22Rv1 (cell line): ENCODE measurements around the gene IP6K3.

Experiments
- CTCF ChIP-seq: fragments of 450-650 bp; IDR thresholded peaks from 2 replicates; pipeline ENCODE4 v1.5.1; 2017; ENCODE audit warnings: mild to moderate bottlenecking
- ZFX ChIP-seq: fragments of 450-650 bp; IDR thresholded peaks from 2 replicates; pipeline ENCODE4 v1.6.1; 2017; ENCODE audit warnings: antibody characterized with exemption, borderline replicate concordance

GRCh38 chr6:33757113-33757512 is 10.4 kb upstream of the IP6K3 start:
- TF ChIP-seq CTCF = no peak
- TF ChIP-seq ZFX = no peak
